Heart right ventricle (tissue), 16 donors: ENCODE measurements around the gene PDLIM5. TPM values are rescaled to one million over a fixed set of nuclear protein-coding genes. Genes with fewer than 3 reads are reported as not detected.

Experiments used
- ATAC-seq, 8 donors: fragments of 200-7000 bp; cut with Tn5 transposase; one replicate each; pipeline ENCODE4 v1.9.1; 2020; ENCODE audit warnings: mild to moderate bottlenecking in 8 of 8, moderate library complexity in 8 of 8, moderate number of reproducible peaks in 1 of 8
- DNase-seq, 2 donors: peaks; one replicate each; pipeline ENCODE4 v3.0.0-alpha.2; 2020
- H3K27ac ChIP-seq, 10 donors: fragments of 200-600 bp; sonication (generic) in 2 of 10; one replicate each; pipeline versions ENCODE4 v1.5.0 to v1.8.0; 2020 to 2022; ENCODE audit warnings: mild to moderate bottlenecking in 3 of 10
- H3K27me3 ChIP-seq, 7 donors: fragments of 200-600 bp; one replicate each; pipeline ENCODE4 v1.8.0; 2021 to 2022; ENCODE audit warnings: mild to moderate bottlenecking in 2 of 7
- H3K36me3 ChIP-seq, 9 donors: fragments of 200-600 bp; sonication (generic) in 1 of 9; one replicate each; pipeline versions ENCODE4 v1.5.0 to v1.8.0; 2020 to 2022; ENCODE audit warnings: mild to moderate bottlenecking in 2 of 9
- H3K4me1 ChIP-seq, 9 donors: fragments of 200-600 bp; sonication (generic) in 1 of 9; one replicate each; pipeline versions ENCODE4 v1.5.0 to v1.8.0; 2020 to 2022; ENCODE audit warnings: mild to moderate bottlenecking in 4 of 9
- H3K4me3 ChIP-seq, 10 donors: fragments of 200-600 bp; sonication (generic) in 2 of 10; one replicate each; pipeline versions ENCODE4 v1.5.0 to v1.8.0; 2020 to 2022; ENCODE audit warnings: mild to moderate bottlenecking in 7 of 10, moderate library complexity in 2 of 10
- H3K9me3 ChIP-seq, 11 donors: fragments of 200-600 bp in 10 of 11; sonication (generic) in 2 of 11; one replicate each; pipeline versions ENCODE4 v1.5.0 to v1.8.0; 2013 to 2022; ENCODE audit warnings: mild to moderate bottlenecking in 2 of 11, control low read depth in 1 of 11, moderate library complexity in 1 of 11
- CTCF ChIP-seq, 9 donors: fragments of 200-600 bp; sonication (generic) in 2 of 9; IDR thresholded peaks; one replicate each; pipeline versions ENCODE4 v1.5.0 to v1.8.0; 2021 to 2022; ENCODE audit warnings: antibody characterized with exemption in 9 of 9, mild to moderate bottlenecking in 5 of 9, moderate library complexity in 1 of 9
- WGBS, 2 donors: extraction: QIAGEN DNeasy Blood & Tissue Kit; methylation state at CpG; one replicate each; pipeline ENCODE4 v1.1.7; 2013; ENCODE audit warnings: inconsistent platforms in 1 of 2; 5-methylcytosine and 5-hydroxymethylcytosine counted together
- intact Hi-C, 10 donors: fragments of 100-400 bp; cut with DNase I; formaldehyde crosslinking; loops; one replicate each; pipeline versions ENCODE4 v1.11.1 to v1.14.2; 2022
- polyA plus RNA-seq, 2 donors: library from polyadenylated mRNA; stranded (reverse); fragments of 200-250 nt; gene quantifications; one replicate each; pipeline ENCODE4 v1.2.3, GENCODE V29; 2013
- total RNA-seq, 10 donors: library from RNA; stranded (reverse); fragmentation: NEBNext Ultra II Directional in 3 of 10; extraction: Animal tissue kit (Norgen Biotek cat#: 25700) in 3 of 10; gene quantifications; one replicate each; pipeline versions ENCODE4 v1.2.1 to v1.2.4, GENCODE V29; 2021 to 2023
- donor health status: Arrhythmogenic right ventricular cardiomyopathy.
- donor health status: ischemic (EF 13 %, LVEDD 7.1; RV severe dilation, severe dysfunction).
- donor health status: healthy with polysubstance abuse.
- donor health status: DM: no; HTN: yes; CAD: no.
- donor health status: DM: no; HTN: no; CAD: no.
- donor health status: ischemic (EF 25% LVEDD 6.9; RV normal size, moderate dysfunction).
- donor health status: ischemic (EF 25% LVEDD 5.7; RV mildly dilated, moderate dysfunction).
- donor health status: healthy.
- donor health status: DM: yes; HTN: yes; CAD: no.
- donor health status: Ischemic cardiomyopathy.
- donor health status: ischemic (EF 35%, LVEDD 5.7; RV mildly dilated, moderate dysfunction).
- donor health status: nonischemic (EF 11% LVEDD 7.7; RV severe dilation, severe dysfunction).
- donor health status: DM: yes; HTN: yes; CAD: no.
- donor health status: PGD.
- donor health status: ischemic (EF 29% LVEDD 5.4; RV normal size, mild dysfunction).
- donor health status: nonischemic (EF 23%, LVEDD 6.1; RV moderate dilation, normal function).

The PDLIM5 gene
- total and polyA plus RNA-seq, 12 donors, result 221 to 1,549 (median 1,269) TPM

DNA sequence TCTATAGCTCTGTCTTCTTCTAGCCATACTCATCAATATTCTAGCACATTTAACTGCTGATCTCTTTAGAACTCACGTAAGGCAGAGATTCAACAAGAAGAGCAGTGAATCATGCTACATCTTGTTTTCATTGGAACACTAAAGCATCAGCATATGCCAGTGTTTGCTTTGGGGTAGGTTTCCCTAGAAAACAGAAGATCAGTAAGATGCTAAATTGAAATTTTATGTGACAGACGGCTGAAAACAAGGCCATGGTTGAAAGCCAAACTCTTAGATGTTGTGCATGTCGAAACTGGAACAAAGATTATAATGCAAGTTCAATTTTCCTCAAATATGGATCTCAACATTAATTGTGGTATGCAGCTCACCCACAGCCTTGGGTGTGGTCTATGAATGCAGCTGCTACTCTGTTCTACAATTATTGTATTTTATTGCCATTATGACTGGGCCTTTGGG lies 107.6 kb downstream of the PDLIM5 start:
- Histone ChIP-seq H3K27me3 (no peaks in the 10 kb centered on the region), H3K4me3 (no peak overlapping the region), H3K36me3 (no peaks in the 10 kb centered on the region), H3K9me3 (peaks cover 0 to 5% (median 0%) of the 10 kb centered on the region in 11 donors), H3K27ac (peak overlapping the region in 9 of 10 donors; percentile 29 to 76 (median 61)), H3K4me1 (peaks cover 4 to 65% (median 53%) of the 10 kb centered on the region in 9 donors)
- no peak for TF ChIP-seq CTCF (IDR thresholded peaks at IDR 0.05)
- WGBS, 2 donors, result 49 to 57% methylated on average over 3 of the region's 3 CpGs
- no peak for DNase-seq
- peak in 1 of 8 donors; percentile 25 for ATAC-seq
- intact Hi-C loops, result no loop called here

DNA sequence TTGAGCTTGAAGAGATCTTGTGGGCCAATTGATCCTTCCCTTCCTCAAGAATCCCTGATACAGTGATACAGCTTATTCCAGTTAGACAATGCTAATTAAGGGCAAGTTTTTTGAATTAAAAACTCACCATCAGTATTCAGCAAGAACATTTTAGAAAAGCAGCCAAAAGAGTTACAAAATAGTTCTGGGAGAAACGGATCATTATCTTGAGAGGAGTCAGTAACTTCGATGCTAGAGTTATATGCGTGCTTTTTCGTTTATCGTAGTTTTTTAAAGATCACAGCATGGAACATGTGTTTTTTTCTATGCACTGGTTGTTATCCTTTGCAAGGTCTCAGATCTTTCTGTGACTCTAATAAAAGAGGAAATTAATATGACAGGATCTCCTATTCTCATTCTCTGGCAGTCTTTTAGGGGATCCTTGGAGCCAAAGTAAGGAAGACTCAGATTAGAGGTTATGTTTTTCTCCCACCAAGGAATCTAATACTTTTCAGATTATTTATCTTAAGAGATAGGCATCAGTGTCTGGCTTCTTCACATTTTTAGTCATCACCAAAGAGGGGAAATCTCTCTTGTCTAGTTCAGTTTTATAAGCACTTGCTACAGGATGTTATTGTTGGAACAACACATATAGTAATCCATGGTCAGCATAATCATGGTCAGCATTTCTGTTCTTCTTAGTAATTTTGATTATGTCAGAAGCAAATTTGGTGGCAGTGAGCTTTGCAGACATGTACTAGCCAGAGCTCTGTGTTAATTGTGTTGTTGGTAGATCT lies 109.7 kb downstream of the PDLIM5 start:
- ATAC-seq, result peak; percentile 20 to 63 (median 62)
- intact Hi-C loops, result loop anchor here in 2 of 10 donors (10.0 kb wide), 1 partner anchor 107 kb away; the partner anchor contains the start of gene PDLIM5 (in 2 of the 2)
- Histone ChIP-seq H3K4me1 (peaks cover 4 to 83% (median 67%) of the 10 kb centered on the region in 9 donors), H3K4me3 (no peak overlapping the region), H3K9me3 (peaks cover 0 to 5% (median 0%) of the 10 kb centered on the region in 11 donors), H3K27ac (peak overlapping the region; percentile 19 to 76 (median 58)), H3K36me3 (no peaks in the 10 kb centered on the region), H3K27me3 (no peaks in the 10 kb centered on the region)
- DNase-seq, result no peak
- no peak for TF ChIP-seq CTCF (IDR thresholded peaks at IDR 0.05)
- 18% methylated on average over 5 of the region's 5 CpGs for WGBS, 2 donors

GRCh38 chr4:94562285-94562684 lies 110.5 kb downstream of the PDLIM5 start:
- WGBS, 2 donors, result 49 to 62% methylated on average over 1 of the region's 1 CpG

More at GRCh38 chr4:94562285-94562684, 110.5 kb downstream of the PDLIM5 start:
- Histone ChIP-seq H3K36me3 (no peaks in the 10 kb centered on the region), H3K4me1 (peaks cover 4 to 88% (median 73%) of the 10 kb centered on the region in 9 donors), H3K27ac (peak overlapping the region in 8 of 10 donors; percentile 42 to 76 (median 62)), H3K4me3 (no peak overlapping the region), H3K9me3 (no peaks in the 10 kb centered on the region), H3K27me3 (no peaks in the 10 kb centered on the region)
- TF ChIP-seq CTCF (IDR thresholded peaks at IDR 0.05), result no peak
- ATAC-seq, result no peak
- intact Hi-C loops, result loop anchor here in 2 of 10 donors (10.0 kb wide), 1 partner anchor 107 kb away; the partner anchor contains the start of gene PDLIM5 (in 2 of the 2)
- DNase-seq, result no peak
